DMS53 (cell line): ENCODE measurements around the gene SUGCT.
A peak's percentile ranks its signal among the peaks of the same experiment; 100 is the strongest.
"Not testable (repeated sequence)": the region's sequence is repeated elsewhere in the genome, so short reads cannot be mapped to it uniquely, and the experiment has no call there.

ENCODE experiments used
- DNase-seq: peaks from one replicate; lab custom pipeline; 2025; lab: John Stamatoyannopoulos, UW

Gene SUGCT

GRCh38 chr7:40134428-40135316 lies at the start of gene SUGCT, which contains the start of gene MPLKIP:
Gene SUGCT, plus strand, starts transcription at chr7:40135005.
Gene MPLKIP, minus strand, starts transcription at chr7:40134622. Its CDS starts 55 bp downstream, at chr7:40134567.
- DNase-seq: peak; percentile 93

- DNase-seq: no peak
These were observed 42.6 kb upstream of the SUGCT start for GRCh38 chr7:40092182-40092581.

GRCh38 chr7:40093631-40094350 lies 41.0 kb upstream of the SUGCT start:
- DNase-seq: no peak

GRCh38 chr7:40095230-40095629 lies 39.6 kb upstream of the SUGCT start:
- DNase-seq: no peak

GRCh38 chr7:40095695-40096327 lies 39.0 kb upstream of the SUGCT start:
- DNase-seq: no peak

- DNase-seq: no peak
These were observed 37.1 kb upstream of the SUGCT start for GRCh38 chr7:40097728-40098127.

- DNase-seq: no peak
These were observed 36.0 kb upstream of the SUGCT start for GRCh38 chr7:40098810-40099209.

- no peak for DNase-seq
These were observed 35.0 kb upstream of the SUGCT start for GRCh38 chr7:40099837-40100236.

- no peak for DNase-seq
These were observed 33.6 kb upstream of the SUGCT start for GRCh38 chr7:40101201-40101600.

GRCh38 chr7:40102897-40103296 lies 31.9 kb upstream of the SUGCT start:
- no peak for DNase-seq

GRCh38 chr7:40105879-40106473 lies 28.8 kb upstream of the SUGCT start:
- DNase-seq: no peak

- no peak for DNase-seq
These were observed 18.9 kb upstream of the SUGCT start for GRCh38 chr7:40115936-40116335.

- DNase-seq: not testable (repeated sequence)
These were observed 17.6 kb upstream of the SUGCT start for GRCh38 chr7:40117199-40117598.

GRCh38 chr7:40118201-40118600 lies 16.6 kb upstream of the SUGCT start:
- not testable (repeated sequence) for DNase-seq

GRCh38 chr7:40120020-40120419 lies 14.8 kb upstream of the SUGCT start:
- DNase-seq: no peak

GRCh38 chr7:40122100-40122939 lies 12.5 kb upstream of the SUGCT start:
- DNase-seq: not testable (repeated sequence)

GRCh38 chr7:40122940-40123254 lies 11.9 kb upstream of the SUGCT start:
- DNase-seq: no peak

GRCh38 chr7:40133561-40134427 lies 1.0 kb upstream of the SUGCT start:
- peak; percentile 83 for DNase-seq

GRCh38 chr7:40135317-40135610 lies 459 bp downstream of the SUGCT start:
- no peak for DNase-seq

- DNase-seq: no peak
These were observed 2.8 kb downstream of the SUGCT start for GRCh38 chr7:40137563-40137962.

- no peak for DNase-seq
These were observed 4.2 kb downstream of the SUGCT start for GRCh38 chr7:40138973-40139372.
